Measurements from ENCODE around the gene CASTOR1.

Gene CASTOR1

DNA sequence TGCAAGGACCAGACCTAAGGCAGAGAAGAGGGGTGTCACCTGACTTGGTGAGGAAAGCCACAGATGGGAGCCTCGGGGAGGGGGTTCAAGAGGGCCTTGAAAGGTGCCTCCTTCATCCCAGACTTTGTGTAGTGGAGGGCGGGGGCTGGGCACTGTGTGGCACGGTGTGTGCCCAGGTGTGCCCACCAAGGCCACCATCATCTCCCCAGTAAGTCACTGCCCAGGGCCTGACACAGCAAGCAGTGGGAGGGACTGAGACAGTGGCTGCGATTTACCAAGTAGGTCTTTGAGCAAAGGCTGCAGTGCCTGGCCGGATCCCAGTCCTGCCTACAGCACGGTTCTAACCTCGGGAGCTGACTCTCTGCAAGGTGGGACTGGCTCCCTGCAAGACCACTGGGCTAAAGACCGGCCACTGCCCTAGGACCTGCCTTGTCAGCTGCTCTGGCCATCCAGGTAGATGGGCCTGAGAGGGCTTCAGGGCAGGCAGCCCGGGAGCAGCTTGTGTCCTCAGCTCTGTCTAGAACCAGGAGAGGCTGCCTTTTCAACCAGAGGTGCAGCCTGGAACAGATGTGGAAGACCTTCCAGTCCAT is 24.1 kb downstream of the CASTOR1 start:
- H3K4me3 ChIP-seq (ENCODE audit: low read depth, low read length): no peak overlapping the region
- DNase-seq (ENCODE audit: low read depth): no peak
- TF ChIP-seq, protein P1, sequence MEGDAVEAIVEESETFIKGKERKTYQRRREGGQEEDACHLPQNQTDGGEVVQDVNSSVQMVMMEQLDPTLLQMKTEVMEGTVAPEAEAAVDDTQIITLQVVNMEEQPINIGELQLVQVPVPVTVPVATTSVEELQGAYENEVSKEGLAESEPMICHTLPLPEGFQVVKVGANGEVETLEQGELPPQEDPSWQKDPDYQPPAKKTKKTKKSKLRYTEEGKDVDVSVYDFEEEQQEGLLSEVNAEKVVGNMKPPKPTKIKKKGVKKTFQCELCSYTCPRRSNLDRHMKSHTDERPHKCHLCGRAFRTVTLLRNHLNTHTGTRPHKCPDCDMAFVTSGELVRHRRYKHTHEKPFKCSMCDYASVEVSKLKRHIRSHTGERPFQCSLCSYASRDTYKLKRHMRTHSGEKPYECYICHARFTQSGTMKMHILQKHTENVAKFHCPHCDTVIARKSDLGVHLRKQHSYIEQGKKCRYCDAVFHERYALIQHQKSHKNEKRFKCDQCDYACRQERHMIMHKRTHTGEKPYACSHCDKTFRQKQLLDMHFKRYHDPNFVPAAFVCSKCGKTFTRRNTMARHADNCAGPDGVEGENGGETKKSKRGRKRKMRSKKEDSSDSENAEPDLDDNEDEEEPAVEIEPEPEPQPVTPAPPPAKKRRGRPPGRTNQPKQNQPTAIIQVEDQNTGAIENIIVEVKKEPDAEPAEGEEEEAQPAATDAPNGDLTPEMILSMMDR (conservative IDR thresholded peaks at IDR 0.05; ENCODE audit: low read depth, low read length): no peak

DNA sequence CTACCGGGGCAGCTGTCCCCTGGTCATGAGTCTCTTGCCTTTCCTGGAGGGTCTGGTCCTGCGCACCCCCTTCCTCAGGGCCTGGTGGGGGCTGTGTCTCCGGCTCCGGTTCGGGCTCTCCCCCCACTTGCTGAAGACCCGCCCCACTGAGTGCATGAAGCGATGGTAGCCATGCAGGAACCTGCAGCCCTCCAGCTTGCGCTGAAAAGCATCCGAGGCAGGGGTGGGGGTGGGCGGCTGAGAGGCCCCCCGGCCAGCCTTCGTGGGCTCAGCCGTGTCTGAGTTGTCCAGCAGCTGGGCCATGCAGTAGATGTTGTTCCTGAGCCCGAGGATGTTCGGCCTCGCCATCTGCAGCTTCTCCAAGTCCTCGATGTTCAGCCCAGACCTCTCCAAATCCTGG is 25.4 kb downstream of the CASTOR1 start:
- DNase-seq (ENCODE audit: low read depth): no peak
- H3K4me3 ChIP-seq (ENCODE audit: low read depth, low read length): no peak overlapping the region
- TF ChIP-seq, protein P1 (conservative IDR thresholded peaks at IDR 0.05; ENCODE audit: low read depth, low read length): no peak

GRCh38 chr22:30262917-30263741 is 26.2 kb downstream of the CASTOR1 start:
- DNase-seq (ENCODE audit: low read depth): peak; percentile 63

DNA sequence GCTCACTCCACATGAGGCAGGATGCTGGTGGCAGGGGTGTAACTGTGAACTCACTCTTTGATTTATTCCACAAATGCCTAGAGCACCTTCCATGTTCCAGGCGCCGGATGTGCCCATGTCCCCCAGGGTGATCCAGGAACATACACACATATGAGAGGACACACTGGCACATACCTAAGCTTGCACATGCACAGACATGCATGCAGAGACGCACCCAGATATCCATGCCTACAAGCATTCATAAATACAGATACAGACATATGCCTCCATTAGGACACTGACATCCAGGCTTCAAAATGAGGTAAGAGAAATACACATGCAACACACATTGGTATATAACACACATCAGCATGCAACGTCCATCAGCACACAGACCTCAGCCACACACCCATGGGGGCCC is 27.2 kb downstream of the CASTOR1 start:
- H3K4me3 ChIP-seq (ENCODE audit: low read depth, low read length): no peak overlapping the region
- TF ChIP-seq, protein P1 (conservative IDR thresholded peaks at IDR 0.05; ENCODE audit: low read depth, low read length): no peak
- no peak for DNase-seq (ENCODE audit: low read depth)

More at GRCh38 chr22:30262917-30263741, 26.2 kb downstream of the CASTOR1 start:
- TF ChIP-seq, protein P1 (conservative IDR thresholded peaks at IDR 0.05; ENCODE audit: low read depth, low read length): peak; percentile 92
- peak overlapping the region; percentile 31 for H3K4me3 ChIP-seq (ENCODE audit: low read depth, low read length)

GRCh38 chr22:30261134-30261533 is 28.2 kb downstream of the CASTOR1 start:
- DNase-seq (ENCODE audit: low read depth): no peak
- TF ChIP-seq, protein P1 (conservative IDR thresholded peaks at IDR 0.05; ENCODE audit: low read depth, low read length): no peak
- no peak overlapping the region for H3K4me3 ChIP-seq (ENCODE audit: low read depth, low read length)

DNA sequence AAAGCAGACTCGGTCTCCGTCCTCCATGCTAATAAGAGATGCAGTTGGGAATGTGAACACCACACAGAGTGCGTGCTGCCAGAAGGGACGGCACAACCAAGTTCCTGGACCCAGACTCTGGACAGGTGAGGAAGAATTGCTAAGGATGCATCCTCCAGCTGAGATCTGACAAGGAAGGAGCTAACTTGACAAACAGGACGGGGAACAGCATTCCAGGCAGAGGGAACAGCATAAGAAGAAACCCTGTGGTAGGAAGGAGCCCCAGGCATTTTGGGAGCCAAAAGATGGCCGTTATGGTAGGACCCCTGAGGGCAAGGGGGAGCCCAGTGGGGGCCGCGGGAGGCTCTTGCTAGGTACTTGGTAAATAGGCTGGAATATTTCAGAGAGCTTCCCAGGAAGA is 28.6 kb downstream of the CASTOR1 start:
- no peak overlapping the region for H3K4me3 ChIP-seq (ENCODE audit: low read depth, low read length)
- DNase-seq (ENCODE audit: low read depth): no peak
- TF ChIP-seq, protein P1 (conservative IDR thresholded peaks at IDR 0.05; ENCODE audit: low read depth, low read length): no peak

Data from choroid plexus epithelial cell (primary cell).